Glomerular endothelial cell (primary cell): Measurements from ENCODE around the gene PARG. TPM values are rescaled to one million over a fixed set of nuclear protein-coding genes. Genes with fewer than 3 reads are reported as not detected.
"Not testable (repeated sequence)": the region's sequence is repeated elsewhere in the genome, so short reads cannot be mapped to it uniquely, and the experiment has no call there.

Source experiments
- DNase-seq: peaks from one replicate; pipeline ENCODE4 v3.0.0-alpha.2; 2011; ENCODE audit warnings: low read depth, low spot score; ENCODE audit errors: extremely low read depth
- total RNA-seq: library from RNA; depleted of rRNA; stranded (reverse); fragments of >200 nt; gene quantifications from 2 replicates; pipeline ENCODE4 v1.2.3, GENCODE V29; 2015

The PARG gene
- 16.9 and 22.0 TPM in 2 replicates for total RNA-seq

DNA sequence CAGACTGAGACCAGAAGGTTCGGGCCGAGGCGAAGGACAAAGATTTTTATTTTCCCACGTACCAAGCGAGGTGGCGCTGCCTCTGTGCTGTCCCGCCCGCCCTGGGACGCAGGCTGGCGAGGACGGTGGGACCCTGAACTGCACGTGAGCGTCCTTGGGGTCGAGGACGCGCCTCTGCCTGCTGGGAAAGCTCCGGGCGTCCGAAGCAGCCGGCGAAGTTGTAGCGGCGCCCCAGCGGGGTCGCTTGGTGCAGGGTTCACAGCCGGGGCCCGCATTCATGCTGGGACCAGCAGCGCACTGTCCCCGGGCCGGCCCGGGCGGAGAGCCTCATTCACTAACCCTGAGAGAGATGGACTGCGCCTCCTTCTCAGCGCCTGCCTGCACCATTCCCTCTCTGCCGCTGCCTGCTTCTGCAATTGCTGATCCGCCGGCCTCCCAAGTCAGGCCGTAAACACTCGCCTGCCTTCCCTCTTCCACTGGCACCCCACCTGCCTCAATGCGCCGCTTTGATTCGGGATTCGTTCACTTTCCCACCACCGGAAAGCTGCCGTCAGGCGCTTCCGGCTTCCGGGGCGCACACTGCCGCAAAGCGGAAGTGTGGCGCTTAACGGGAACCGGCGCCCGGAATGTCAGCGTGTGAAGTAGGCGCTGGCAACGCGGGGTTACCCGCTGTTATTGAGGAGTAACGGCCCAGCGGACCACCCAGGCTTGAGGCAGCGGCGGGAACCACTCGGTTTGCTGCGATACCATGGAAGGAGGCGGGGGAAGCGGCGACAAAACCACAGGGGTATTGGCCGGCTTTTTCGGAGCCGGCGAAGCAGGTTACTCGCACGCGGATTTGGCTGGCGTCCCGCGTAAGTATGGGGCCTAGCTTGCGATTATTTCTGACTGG lies at the start of gene PARG, which contains the start of gene TIMM23B:
Gene PARG (minus strand): TSS at position 581 of the 892 bp plus-strand sequence. CDS start 302 bp downstream, at position 279.
Gene TIMM23B (plus strand): TSS at position 607 of the 892 bp plus-strand sequence. CDS start 142 bp downstream, at position 749.
- DNase-seq: not testable (repeated sequence)

DNA sequence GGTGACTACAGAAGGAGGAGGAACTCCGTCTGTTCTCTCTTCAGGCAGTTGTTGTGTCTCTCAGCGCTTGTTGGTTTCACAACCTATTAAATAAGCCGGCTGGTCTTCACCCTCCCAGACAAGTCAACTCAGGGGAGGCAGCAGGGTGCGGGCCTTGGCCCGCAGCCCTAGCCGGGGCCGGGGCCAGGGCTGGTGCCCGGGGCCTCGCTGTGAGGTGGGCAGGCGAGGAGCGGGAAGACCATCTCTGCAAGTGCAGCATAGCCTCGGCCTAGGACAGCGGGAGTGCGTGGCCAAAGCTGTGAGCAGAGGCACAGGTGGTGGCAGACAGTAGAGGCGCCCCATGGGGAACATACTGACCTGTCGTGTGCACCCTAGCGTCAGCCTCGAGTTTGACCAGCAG lies 46.5 kb upstream of the PARG start, which contains the start of gene AGAP6:
Gene AGAP6 (plus strand): TSS at position 31 of the 400 bp plus-strand sequence. CDS start 310 bp downstream, at position 341.
- not testable (repeated sequence) for DNase-seq

DNA sequence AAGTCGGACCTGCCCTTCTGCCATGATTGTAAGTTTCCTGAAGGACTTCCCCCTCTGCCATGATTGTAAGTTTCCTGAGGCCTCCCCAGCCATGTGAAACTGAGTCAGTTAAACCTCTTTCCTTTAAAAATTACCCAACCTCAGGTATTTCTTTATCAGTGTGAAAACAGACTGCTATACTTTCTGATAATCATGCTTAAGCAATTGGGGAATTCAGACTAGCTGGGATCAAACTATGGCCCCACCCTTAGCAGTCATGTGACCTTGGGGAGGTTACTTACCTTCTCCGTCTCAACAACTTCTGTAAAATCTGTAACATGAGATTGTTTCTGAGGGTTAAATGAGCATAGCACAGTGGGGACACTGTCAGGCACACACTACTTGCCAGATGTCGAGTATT lies 45.4 kb upstream of the PARG start:
- not testable (repeated sequence) for DNase-seq

- not testable (repeated sequence) for DNase-seq
Measured at GRCh38 chr10:49977756-49978155, 35.9 kb upstream of the PARG start.

GRCh38 chr10:49972094-49972493 lies 30.3 kb upstream of the PARG start:
- not testable (repeated sequence) for DNase-seq

DNA sequence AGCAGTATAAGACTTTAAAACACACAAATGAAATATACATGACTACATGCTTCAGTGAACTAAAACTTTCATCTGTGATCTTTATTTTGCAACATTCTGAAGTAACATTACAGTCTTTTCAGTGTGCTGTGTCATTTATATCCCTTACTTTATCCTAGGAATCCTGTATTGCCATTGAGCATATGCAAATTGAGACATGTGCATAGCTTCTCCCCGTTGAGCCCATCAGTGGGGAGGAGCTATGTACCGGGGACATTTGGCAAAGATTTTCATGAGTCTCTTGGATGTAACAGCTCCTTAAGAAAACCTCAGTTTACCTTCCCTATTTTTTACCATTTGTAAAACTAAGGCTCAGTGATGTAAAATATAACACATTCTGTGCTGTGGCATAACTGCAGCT lies 29.6 kb upstream of the PARG start:
- DNase-seq: not testable (repeated sequence)

GRCh38 chr10:49970331-49970857 lies 28.6 kb upstream of the PARG start:
- not testable (repeated sequence) for DNase-seq

DNA sequence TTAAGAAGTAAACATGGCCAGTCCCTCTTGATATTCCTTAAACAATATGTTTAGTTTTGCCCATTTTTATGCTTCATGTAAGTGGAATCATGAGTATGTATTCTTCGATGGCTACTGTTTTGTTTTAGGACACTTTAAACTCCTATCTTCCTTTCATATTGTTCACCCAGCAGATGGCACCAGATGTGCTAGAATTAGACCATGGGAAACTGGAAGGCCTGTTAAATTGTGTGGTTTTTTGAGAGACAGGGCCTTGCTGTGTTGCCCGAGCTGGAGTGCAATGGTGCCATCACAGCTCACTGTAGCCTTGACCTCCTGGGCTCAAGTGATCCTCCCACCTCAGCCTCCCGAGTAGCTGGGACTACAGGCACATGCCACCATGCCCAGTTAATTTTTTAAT lies 11.3 kb upstream of the PARG start:
- not testable (repeated sequence) for DNase-seq

GRCh38 chr10:49952006-49952405 lies 10.2 kb upstream of the PARG start:
- not testable (repeated sequence) for DNase-seq

- not testable (repeated sequence) for DNase-seq
Measured at GRCh38 chr10:49948737-49949136, 6.9 kb upstream of the PARG start.

GRCh38 chr10:49948142-49948541 lies 6.3 kb upstream of the PARG start:
- not testable (repeated sequence) for DNase-seq

GRCh38 chr10:49943607-49944006 lies 1.8 kb upstream of the PARG start:
- DNase-seq: not testable (repeated sequence)

DNA sequence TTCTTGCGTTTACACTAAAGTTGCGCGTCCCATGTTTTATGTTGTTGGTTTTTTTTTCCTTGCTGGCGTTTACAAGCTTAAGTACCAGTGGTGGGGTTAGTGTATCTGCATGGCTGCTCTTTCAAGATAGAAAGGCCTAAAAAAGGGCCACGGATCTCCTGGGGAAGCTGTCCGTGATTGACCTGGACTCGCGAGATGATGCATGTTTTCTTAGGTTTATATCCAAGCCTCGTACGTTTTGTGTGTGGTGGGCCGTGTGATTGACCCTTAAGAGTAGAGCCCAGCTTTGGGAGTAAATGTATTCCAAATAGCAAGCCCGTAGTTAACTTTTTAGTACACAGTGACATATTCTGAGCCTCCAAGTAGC lies 495 bp upstream of the PARG start:
- not testable (repeated sequence) for DNase-seq

GRCh38 chr10:49931959-49932728 lies 9.7 kb downstream of the PARG start:
- not testable (repeated sequence) for DNase-seq

GRCh38 chr10:49931276-49931675 lies 10.6 kb downstream of the PARG start:
- DNase-seq: not testable (repeated sequence)

- DNase-seq: not testable (repeated sequence)
Measured at GRCh38 chr10:49923572-49923971, 18.3 kb downstream of the PARG start.

DNA sequence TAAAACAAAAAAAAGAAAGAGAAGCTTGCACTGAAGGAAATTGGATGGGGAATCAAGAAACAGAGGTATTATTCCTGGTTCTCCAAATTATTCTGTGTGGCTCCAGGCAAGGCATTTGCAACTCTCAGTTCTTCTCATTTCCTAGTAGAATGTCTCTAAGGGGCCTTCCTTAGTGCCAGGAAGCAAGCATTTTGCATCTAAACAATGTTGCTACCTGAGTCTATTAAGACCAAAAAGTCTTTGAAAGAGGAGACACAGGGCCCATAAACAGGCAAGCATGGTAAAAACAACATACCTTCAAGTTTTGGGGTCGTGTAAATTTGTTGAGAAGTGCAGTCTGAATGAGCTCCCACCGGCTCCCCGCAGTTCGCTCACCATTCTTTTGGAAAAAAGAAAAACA lies 19.8 kb downstream of the PARG start:
- DNase-seq: not testable (repeated sequence)

DNA sequence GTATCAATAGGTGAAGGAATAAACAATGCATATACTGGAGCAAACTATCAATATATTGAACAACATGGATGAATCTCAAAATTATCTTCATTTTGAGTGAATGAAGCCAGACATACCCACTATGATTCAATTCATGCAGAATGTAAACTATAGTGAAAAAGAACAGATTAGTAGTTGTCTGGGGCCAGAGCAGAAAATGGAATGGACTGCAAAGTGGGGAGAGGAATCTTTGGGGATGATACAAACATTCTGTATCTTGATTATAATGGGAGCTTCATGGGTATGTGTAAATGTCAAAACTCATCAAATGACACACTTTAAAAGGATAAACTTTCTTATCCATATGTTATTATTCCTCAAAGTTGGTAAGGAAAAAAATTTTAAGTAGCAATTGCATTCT lies 23.9 kb downstream of the PARG start:
- not testable (repeated sequence) for DNase-seq

- not testable (repeated sequence) for DNase-seq
Measured at GRCh38 chr10:49916451-49916850, 25.4 kb downstream of the PARG start.

DNA sequence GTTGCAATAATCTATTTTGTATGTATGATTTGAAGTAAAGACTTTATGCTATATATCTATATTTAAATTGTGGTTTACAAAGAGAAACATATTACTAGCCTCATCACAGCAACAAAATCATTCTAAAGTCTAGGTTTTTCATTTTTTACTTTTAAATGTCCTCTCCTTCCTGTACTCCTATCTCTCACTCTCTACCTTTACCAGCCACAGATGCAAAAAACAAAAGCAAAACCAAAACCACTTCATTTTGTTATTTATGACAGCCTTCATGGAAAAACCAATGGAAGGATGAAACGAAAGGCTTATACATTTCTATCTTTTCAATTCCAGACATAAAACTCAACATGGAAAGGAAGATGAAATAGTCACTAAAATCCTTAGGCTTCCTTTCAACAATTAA lies 31.5 kb downstream of the PARG start:
- DNase-seq: not testable (repeated sequence)
